Fibroblast of mammary gland (primary cell): ENCODE results near the gene CPNE5.

ENCODE experiments used
- DNase-seq: peaks from one replicate; pipeline ENCODE4 v3.0.0-alpha.2; 2010; ENCODE audit warnings: low read depth
- H3K4me3 ChIP-seq: 2 replicates; pipeline ENCODE4 v1.5.1; 2011; ENCODE audit warnings: low read depth, mild to moderate bottlenecking, low read length, moderate library complexity; ENCODE audit not compliant: control insufficient read depth
- TF ChIP-seq, protein P1 (sequence below): conservative IDR thresholded peaks from 2 replicates; pipeline ENCODE4 v1.5.1; 2011; ENCODE audit warnings: low read depth, low read length, inconsistent platforms; ENCODE audit not compliant: control insufficient read depth, insufficient read depth

Gene CPNE5

DNA sequence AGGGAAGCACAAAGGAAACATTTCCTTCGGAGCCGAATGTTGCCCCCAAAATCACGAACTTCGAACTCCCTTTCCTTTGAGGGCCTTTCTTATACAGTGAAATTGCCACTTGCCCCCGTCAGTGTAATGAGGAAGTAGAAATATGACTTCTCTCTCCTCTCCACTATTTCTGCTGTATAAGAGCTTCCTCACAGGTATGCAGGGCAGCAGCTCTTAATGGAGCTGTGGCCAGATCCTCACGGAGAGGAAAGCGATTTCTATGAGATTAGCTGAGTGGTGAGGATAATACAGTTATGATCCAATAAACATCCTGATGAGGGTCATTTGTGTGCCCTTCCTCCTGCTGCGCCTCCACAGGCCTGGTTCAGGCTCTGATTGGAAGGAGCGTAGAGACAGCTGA, 10.8 kb upstream of the CPNE5 start:
- TF ChIP-seq, protein P1, sequence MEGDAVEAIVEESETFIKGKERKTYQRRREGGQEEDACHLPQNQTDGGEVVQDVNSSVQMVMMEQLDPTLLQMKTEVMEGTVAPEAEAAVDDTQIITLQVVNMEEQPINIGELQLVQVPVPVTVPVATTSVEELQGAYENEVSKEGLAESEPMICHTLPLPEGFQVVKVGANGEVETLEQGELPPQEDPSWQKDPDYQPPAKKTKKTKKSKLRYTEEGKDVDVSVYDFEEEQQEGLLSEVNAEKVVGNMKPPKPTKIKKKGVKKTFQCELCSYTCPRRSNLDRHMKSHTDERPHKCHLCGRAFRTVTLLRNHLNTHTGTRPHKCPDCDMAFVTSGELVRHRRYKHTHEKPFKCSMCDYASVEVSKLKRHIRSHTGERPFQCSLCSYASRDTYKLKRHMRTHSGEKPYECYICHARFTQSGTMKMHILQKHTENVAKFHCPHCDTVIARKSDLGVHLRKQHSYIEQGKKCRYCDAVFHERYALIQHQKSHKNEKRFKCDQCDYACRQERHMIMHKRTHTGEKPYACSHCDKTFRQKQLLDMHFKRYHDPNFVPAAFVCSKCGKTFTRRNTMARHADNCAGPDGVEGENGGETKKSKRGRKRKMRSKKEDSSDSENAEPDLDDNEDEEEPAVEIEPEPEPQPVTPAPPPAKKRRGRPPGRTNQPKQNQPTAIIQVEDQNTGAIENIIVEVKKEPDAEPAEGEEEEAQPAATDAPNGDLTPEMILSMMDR = no peak
- H3K4me3 ChIP-seq = no peak overlapping the region
- no peak for DNase-seq

GRCh38 chr6:36848658-36849441, 9.6 kb upstream of the CPNE5 start:
- H3K4me3 ChIP-seq = no peak overlapping the region
- TF ChIP-seq, protein P1 = no peak
- no peak for DNase-seq

DNA sequence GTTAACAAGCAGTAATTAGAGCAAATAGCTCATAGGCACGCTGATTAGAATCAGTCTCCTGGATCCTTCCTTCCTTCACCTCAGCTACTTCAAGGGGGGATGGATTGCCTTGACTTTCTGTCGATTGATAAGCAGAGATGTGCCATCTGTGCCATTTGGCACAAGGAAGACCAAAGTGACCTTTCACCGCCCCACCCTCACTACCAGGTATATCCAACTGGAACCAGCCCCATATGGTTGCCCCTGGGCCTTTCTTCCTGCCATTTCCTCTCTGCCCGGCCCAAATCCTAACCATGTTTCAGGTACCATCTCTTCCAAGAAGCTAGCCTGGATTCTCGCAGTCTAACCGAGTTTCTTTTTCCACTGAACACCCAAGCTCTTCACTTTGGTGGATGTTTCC, 8.7 kb upstream of the CPNE5 start:
- no peak for DNase-seq
- TF ChIP-seq, protein P1 = no peak
- H3K4me3 ChIP-seq = no peak overlapping the region

GRCh38 chr6:36847152-36847551, 7.9 kb upstream of the CPNE5 start:
- H3K4me3 ChIP-seq = no peak overlapping the region
- no peak for DNase-seq
- TF ChIP-seq, protein P1 = no peak

DNA sequence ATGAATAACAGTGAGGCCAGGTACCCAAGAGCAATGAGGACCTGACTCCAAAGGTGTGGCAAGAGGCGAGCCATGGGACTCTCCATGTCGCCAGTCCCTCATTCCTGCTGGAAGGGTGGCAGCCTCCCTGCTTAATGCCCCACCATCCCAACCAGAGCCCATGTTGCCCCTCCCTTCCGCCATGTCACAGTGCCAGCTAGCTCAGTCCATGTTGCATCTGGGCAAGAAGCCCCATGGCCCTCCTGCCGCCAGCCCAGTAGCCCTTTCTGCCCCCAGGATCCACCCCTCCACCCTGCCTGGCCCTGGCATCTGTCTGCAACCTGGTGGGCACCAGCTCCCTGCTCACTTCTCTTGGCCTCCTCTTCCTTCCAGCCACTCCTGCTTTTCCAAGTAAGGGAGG, 6.0 kb upstream of the CPNE5 start:
- DNase-seq = no peak
- H3K4me3 ChIP-seq = no peak overlapping the region
- TF ChIP-seq, protein P1 = no peak

DNA sequence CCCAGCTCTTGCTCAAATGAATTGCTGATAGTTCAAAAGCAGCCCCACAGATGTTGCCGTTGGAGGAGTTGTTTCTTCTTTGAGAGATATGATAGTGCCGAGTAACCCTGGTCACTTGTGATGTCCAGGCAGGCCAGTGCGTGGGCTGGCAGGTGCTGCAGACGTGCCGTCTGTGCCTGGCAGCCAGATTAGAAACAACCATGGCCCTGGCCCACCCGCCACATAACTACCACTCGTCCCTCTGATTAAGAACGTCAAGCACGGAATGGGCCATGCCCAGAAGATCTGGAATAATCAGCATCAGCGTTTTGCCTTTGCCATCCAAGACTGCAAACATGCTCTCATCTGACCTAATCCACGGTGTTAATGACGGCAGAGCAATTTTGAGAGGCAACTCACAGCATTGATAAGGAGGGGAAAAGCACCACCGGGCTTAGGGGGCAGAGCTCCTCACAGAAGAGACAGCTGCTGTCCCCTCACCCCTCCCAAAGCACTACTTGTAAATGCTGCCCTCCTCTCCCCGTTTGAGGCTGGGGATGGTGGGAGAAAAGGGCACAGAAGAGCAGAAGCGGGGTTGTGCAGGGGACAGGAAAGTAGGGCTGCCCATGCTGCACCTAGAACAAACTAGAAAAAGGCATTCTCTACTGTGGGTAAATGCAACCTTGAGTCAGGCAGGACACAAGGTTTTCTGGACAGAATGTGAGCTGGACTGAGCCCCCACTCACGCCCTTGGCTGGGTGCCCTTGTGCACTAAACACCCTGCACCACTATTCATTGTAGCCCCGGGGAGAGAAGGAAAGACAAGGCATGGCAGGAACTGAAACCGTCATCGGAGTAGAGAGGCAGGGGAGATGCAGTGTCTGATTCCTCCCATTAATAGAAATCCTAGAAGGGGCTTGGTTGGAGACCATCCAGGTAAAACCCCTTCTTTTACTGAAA, 5.3 kb upstream of the CPNE5 start:
- no peak overlapping the region for H3K4me3 ChIP-seq
- DNase-seq = no peak
- TF ChIP-seq, protein P1 = no peak
